ENCODE results near the gene GSTM3. TPM values are rescaled to one million over a fixed set of nuclear protein-coding genes. Genes with fewer than 3 reads are reported as not detected.

GSTM3 gene
- polyA plus RNA-seq (113 to 158 TPM (median 115 TPM) in 3 replicates), polyA minus RNA-seq (24.2 to 76.2 TPM (median 58.1 TPM) in 3 replicates)
- 25.8 TPM for polyA plus RNA-seq (2011; ENCODE audit: low read depth)
- polyA plus RNA-seq (2011; cell fraction: cytosol; rRNA removed): 148 and 175 TPM in 2 replicates
- 82.9 and 93.4 TPM in 2 replicates for polyA plus RNA-seq (2011; cell fraction: nucleus; rRNA removed)
- 69.1 and 93.6 TPM in 2 replicates for polyA plus RNA-seq (2012; ENCODE audit: low replicate concordance)
- 61.0 TPM for polyA minus RNA-seq (2011; cell fraction: cytosol; rRNA and poly(A)+ RNA removed)
- 15.0 and 27.2 TPM in 2 replicates for polyA minus RNA-seq (2011; cell fraction: nucleus; rRNA and poly(A)+ RNA removed)

DNA sequence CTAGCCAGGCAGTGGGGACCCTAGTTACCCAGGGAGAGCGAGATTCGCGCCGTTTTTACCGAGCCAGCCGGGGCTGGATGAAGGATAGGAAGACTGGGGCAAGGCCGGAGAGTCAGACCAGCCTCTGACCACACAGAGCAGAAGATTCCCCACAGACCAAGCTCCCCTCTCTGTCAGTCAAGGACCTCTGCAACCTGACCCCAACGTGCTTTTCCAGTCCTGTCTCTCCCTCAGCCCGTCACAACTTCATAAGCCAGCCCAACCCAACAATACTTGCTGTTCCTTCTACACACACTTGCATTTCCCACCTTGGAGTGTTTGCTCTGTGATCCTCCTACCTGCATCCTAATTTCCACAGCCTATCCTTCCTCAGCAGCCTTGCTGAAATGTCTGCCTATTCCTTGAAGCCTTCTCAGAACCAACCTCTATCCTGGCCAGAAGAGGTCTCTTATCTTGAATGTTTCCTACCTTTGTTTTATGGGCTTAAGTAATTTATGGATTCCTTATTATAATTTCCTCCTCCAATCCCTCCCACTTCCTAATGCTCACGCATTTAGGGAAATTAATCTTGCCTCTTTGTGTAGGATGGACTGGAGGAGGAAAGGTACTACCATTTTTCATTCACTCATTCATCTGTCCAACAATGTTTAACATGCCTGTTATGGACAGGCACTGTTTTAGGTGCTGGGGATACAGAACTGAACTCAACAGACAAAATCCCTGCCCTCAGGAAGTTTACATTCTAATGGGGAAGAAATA is at the start of gene GSTM3:
Gene GSTM3 (minus strand): TSS at position 424 of the 759 bp plus-strand sequence. CDS start 751 bp downstream, outside the sequence.
- no peaks in the 10 kb centered on the region for H3K27me3 ChIP-seq (ENCODE audit: control insufficient read depth, extremely low read depth, insufficient read depth, low read length)
- no peaks in the 10 kb centered on the region for H4K20me1 ChIP-seq (ENCODE audit: control insufficient read depth, extremely low read depth, insufficient read depth, low read length)
- H3K9me1 ChIP-seq (ENCODE audit: control insufficient read depth, extremely low read depth, insufficient read depth, low read length): no peaks in the 10 kb centered on the region
- H3K4me1 ChIP-seq (ENCODE audit: control insufficient read depth, extremely low read depth, insufficient read depth, low read length): peaks cover 5% of the 10 kb centered on the region
- FAIRE-seq: no peak
- peak within 1 kb of the TSS; percentile 67 for H3K9ac ChIP-seq (ENCODE audit: control insufficient read depth, extremely low read depth, insufficient read depth, low read length)
- DNase-seq (ENCODE audit: low read depth, low spot score): no peak
- H3K9me3 ChIP-seq (ENCODE audit: control insufficient read depth, low read depth, low read length): no peaks in the 10 kb centered on the region
- TF ChIP-seq EZH2 (IDR thresholded peaks at IDR 0.05; ENCODE audit: low read length): no peak
- TF ChIP-seq, protein P1, sequence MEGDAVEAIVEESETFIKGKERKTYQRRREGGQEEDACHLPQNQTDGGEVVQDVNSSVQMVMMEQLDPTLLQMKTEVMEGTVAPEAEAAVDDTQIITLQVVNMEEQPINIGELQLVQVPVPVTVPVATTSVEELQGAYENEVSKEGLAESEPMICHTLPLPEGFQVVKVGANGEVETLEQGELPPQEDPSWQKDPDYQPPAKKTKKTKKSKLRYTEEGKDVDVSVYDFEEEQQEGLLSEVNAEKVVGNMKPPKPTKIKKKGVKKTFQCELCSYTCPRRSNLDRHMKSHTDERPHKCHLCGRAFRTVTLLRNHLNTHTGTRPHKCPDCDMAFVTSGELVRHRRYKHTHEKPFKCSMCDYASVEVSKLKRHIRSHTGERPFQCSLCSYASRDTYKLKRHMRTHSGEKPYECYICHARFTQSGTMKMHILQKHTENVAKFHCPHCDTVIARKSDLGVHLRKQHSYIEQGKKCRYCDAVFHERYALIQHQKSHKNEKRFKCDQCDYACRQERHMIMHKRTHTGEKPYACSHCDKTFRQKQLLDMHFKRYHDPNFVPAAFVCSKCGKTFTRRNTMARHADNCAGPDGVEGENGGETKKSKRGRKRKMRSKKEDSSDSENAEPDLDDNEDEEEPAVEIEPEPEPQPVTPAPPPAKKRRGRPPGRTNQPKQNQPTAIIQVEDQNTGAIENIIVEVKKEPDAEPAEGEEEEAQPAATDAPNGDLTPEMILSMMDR (optimal IDR thresholded peaks at IDR 0.05 in 1 of 3, IDR thresholded peaks at IDR 0.05 in 1 of 3, conservative IDR thresholded peaks at IDR 0.05 in 1 of 3; ENCODE audit: extremely low read depth in 1 of 3, insufficient read depth in 2 of 3, low read length in 3 of 3): no peak
- H2AFZ ChIP-seq (ENCODE audit: control insufficient read depth, low read length): peak within 1 kb of the TSS; percentile 94
- H3K4me2 ChIP-seq (ENCODE audit: control insufficient read depth, extremely low read depth, insufficient read depth, low read depth, low read length): peak within 1 kb of the TSS; percentile 83
- no peak within 1 kb of the TSS for H3K27ac ChIP-seq (ENCODE audit: control insufficient read depth, insufficient read depth, low read length)
- peaks cover 3 to 4% of the 10 kb centered on the region in 2 experiments for H3K36me3 ChIP-seq (ENCODE audit: control insufficient read depth in 2 of 2, extremely low read depth in 1 of 2, insufficient read depth in 2 of 2, low read length in 2 of 2)
- no peaks in the 10 kb centered on the region for H3K79me2 ChIP-seq (ENCODE audit: control insufficient read depth, insufficient read depth, low read length)
- dilution Hi-C loops (cut with MboI; ENCODE audit: extremely low pct_ligation_motif_present, low sequenced_read_pairs): no loop called here
- peak within 1 kb of the TSS; percentile 57 to 84 (median 77) for H3K4me3 ChIP-seq (ENCODE audit: control insufficient read depth in 2 of 3, extremely low read depth in 1 of 3, insufficient read depth in 2 of 3, low read depth in 1 of 3, low read length in 3 of 3)

DNA sequence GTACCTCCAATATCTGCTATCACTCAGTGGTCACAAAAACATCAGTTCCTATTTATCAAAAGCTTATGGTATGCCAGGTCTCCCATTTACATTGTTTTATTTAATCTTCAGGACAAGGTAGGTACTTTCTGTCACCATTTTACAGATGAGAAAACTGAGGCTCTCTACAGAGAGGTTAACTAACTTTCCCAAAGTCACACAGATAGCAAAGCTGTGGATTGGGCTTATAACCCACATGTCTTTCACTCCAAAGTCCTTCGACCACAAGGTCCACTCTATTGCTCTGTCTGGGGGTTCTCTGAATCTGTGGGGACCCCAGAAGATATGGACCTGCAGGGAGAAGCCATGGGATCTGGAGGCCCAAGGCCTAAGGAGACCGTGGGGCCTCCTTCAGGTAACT is 49.5 kb upstream of the GSTM3 start:
- TF ChIP-seq, protein P1 (optimal IDR thresholded peaks at IDR 0.05 in 1 of 3, IDR thresholded peaks at IDR 0.05 in 1 of 3, conservative IDR thresholded peaks at IDR 0.05 in 1 of 3; ENCODE audit: extremely low read depth in 1 of 3, insufficient read depth in 2 of 3, low read length in 3 of 3): no peak
- TF ChIP-seq EZH2 (IDR thresholded peaks at IDR 0.05; ENCODE audit: low read length): no peak
- H3K27ac ChIP-seq (ENCODE audit: control insufficient read depth, insufficient read depth, low read length): no peak overlapping the region
- peaks cover 33% of the 10 kb centered on the region for H3K4me1 ChIP-seq (ENCODE audit: control insufficient read depth, extremely low read depth, insufficient read depth, low read length)
- H3K79me2 ChIP-seq (ENCODE audit: control insufficient read depth, insufficient read depth, low read length): no peaks in the 10 kb centered on the region
- no peaks in the 10 kb centered on the region for H3K9me3 ChIP-seq (ENCODE audit: control insufficient read depth, low read depth, low read length)
- dilution Hi-C loops (cut with MboI; ENCODE audit: extremely low pct_ligation_motif_present, low sequenced_read_pairs): no loop called here
- no peaks in the 10 kb centered on the region for H4K20me1 ChIP-seq (ENCODE audit: control insufficient read depth, extremely low read depth, insufficient read depth, low read length)
- H3K9ac ChIP-seq (ENCODE audit: control insufficient read depth, extremely low read depth, insufficient read depth, low read length): no peak overlapping the region
- no peak overlapping the region for H2AFZ ChIP-seq (ENCODE audit: control insufficient read depth, low read length)
- FAIRE-seq (no peak), DNase-seq (ENCODE audit: low read depth, low spot score) (no peak)
- H3K9me1 ChIP-seq (ENCODE audit: control insufficient read depth, extremely low read depth, insufficient read depth, low read length): no peaks in the 10 kb centered on the region
- H3K27me3 ChIP-seq (ENCODE audit: control insufficient read depth, extremely low read depth, insufficient read depth, low read length): no peaks in the 10 kb centered on the region
- no peak overlapping the region for H3K4me3 ChIP-seq (ENCODE audit: control insufficient read depth in 2 of 3, extremely low read depth in 1 of 3, insufficient read depth in 2 of 3, low read depth in 1 of 3, low read length in 3 of 3)
- no peak overlapping the region for H3K4me2 ChIP-seq (ENCODE audit: control insufficient read depth, extremely low read depth, insufficient read depth, low read depth, low read length)
- H3K36me3 ChIP-seq (ENCODE audit: control insufficient read depth in 2 of 2, extremely low read depth in 1 of 2, insufficient read depth in 2 of 2, low read length in 2 of 2): no peaks in the 10 kb centered on the region

All from keratinocyte (primary cell).